G401 (cell line): ENCODE data around the gene C1QTNF1. TPM values are rescaled to one million over a fixed set of nuclear protein-coding genes. Genes with fewer than 3 reads are reported as not detected.
A peak's percentile ranks its signal among the peaks of the same experiment; 100 is the strongest.
"Not testable (repeated sequence)": the region's sequence is repeated elsewhere in the genome, so short reads cannot be mapped to it uniquely, and the experiment has no call there.

Experiments used
- DNase-seq: peaks from one replicate; pipeline ENCODE4 v3.0.0-alpha.2; 2015; ENCODE audit warnings: low spot score
- in situ Hi-C: cut with HindIII; loops from 2 replicates; pipeline ENCODE4 v1.10.0; 2016; ENCODE audit warnings: low sequenced_read_pairs, mixed read lengths
- total RNA-seq: library from RNA; depleted of rRNA; stranded (reverse); fragments of >200 nt; shearing (Covaris generic); gene quantifications from 2 replicates; pipeline ENCODE4 v1.2.3, GENCODE V29; 2014

The C1QTNF1 gene
- total RNA-seq, 1 experiment from 2014 or later, result not detected

GRCh38 chr17:79019632-79020584, 4.1 kb upstream of the C1QTNF1 start:
- in situ Hi-C loops, result no loop called here
- peak; percentile 48 for DNase-seq

GRCh38 chr17:79020631-79021301, 3.2 kb upstream of the C1QTNF1 start:
- DNase-seq, result no peak
- in situ Hi-C loops, result no loop called here

GRCh38 chr17:79021929-79022328, 2.0 kb upstream of the C1QTNF1 start:
- in situ Hi-C loops, DNase-seq: not testable (repeated sequence)

- no peak for DNase-seq
- in situ Hi-C loops, result no loop called here
These were observed 1.4 kb upstream of the C1QTNF1 start for GRCh38 chr17:79022507-79022991.

GRCh38 chr17:79023180-79023705, 726 bp upstream of the C1QTNF1 start:
- in situ Hi-C loops, result no loop called here
- DNase-seq, result no peak

GRCh38 chr17:79024901-79025737, 1.1 kb downstream of the C1QTNF1 start:
- in situ Hi-C loops, result no loop called here
- no peak for DNase-seq

GRCh38 chr17:79026376-79027273, 2.7 kb downstream of the C1QTNF1 start:
- no peak for DNase-seq
- in situ Hi-C loops, result no loop called here

- no peak for DNase-seq
- in situ Hi-C loops, result no loop called here
These were observed 3.4 kb downstream of the C1QTNF1 start for GRCh38 chr17:79027274-79027924.

- in situ Hi-C loops, result no loop called here
- no peak for DNase-seq
These were observed 4.0 kb downstream of the C1QTNF1 start for GRCh38 chr17:79027925-79028491.

- DNase-seq, result no peak
- in situ Hi-C loops, result no loop called here
These were observed 4.7 kb downstream of the C1QTNF1 start for GRCh38 chr17:79028496-79029326.

- DNase-seq, result no peak
- in situ Hi-C loops, result no loop called here
These were observed 5.5 kb downstream of the C1QTNF1 start for GRCh38 chr17:79029327-79030009.

GRCh38 chr17:79030636-79031035, 6.7 kb downstream of the C1QTNF1 start:
- in situ Hi-C loops, DNase-seq: not testable (repeated sequence)

GRCh38 chr17:79031996-79032875, 8.3 kb downstream of the C1QTNF1 start:
- in situ Hi-C loops, result no loop called here

GRCh38 chr17:79033046-79033616, 9.2 kb downstream of the C1QTNF1 start:
- no peak for DNase-seq
- in situ Hi-C loops, result no loop called here

More at GRCh38 chr17:79031996-79032875, 8.3 kb downstream of the C1QTNF1 start:
- DNase-seq, result no peak
